Fibroblast of mammary gland (primary cell): ENCODE data around the gene RTL1.

Experiments used
- DNase-seq: peaks from one replicate; pipeline ENCODE4 v3.0.0-alpha.2; 2010; ENCODE audit warnings: low read depth
- H3K4me3 ChIP-seq: 2 replicates; pipeline ENCODE4 v1.5.1; 2011; ENCODE audit warnings: low read depth, mild to moderate bottlenecking, low read length, moderate library complexity; ENCODE audit not compliant: control insufficient read depth
- TF ChIP-seq, protein P1 (sequence below): conservative IDR thresholded peaks from 2 replicates; pipeline ENCODE4 v1.5.1; 2011; ENCODE audit warnings: low read depth, low read length, inconsistent platforms; ENCODE audit not compliant: control insufficient read depth, insufficient read depth

Gene RTL1

GRCh38 chr14:100834794-100835547 lies 68.6 kb downstream of the RTL1 start:
- TF ChIP-seq, protein P1, sequence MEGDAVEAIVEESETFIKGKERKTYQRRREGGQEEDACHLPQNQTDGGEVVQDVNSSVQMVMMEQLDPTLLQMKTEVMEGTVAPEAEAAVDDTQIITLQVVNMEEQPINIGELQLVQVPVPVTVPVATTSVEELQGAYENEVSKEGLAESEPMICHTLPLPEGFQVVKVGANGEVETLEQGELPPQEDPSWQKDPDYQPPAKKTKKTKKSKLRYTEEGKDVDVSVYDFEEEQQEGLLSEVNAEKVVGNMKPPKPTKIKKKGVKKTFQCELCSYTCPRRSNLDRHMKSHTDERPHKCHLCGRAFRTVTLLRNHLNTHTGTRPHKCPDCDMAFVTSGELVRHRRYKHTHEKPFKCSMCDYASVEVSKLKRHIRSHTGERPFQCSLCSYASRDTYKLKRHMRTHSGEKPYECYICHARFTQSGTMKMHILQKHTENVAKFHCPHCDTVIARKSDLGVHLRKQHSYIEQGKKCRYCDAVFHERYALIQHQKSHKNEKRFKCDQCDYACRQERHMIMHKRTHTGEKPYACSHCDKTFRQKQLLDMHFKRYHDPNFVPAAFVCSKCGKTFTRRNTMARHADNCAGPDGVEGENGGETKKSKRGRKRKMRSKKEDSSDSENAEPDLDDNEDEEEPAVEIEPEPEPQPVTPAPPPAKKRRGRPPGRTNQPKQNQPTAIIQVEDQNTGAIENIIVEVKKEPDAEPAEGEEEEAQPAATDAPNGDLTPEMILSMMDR = no peak
- no peak overlapping the region for H3K4me3 ChIP-seq

GRCh38 chr14:100834082-100834793 lies 69.3 kb downstream of the RTL1 start:
- no peak for DNase-seq
- H3K4me3 ChIP-seq = no peak overlapping the region
- TF ChIP-seq, protein P1 = no peak

More at GRCh38 chr14:100834794-100835547, 68.6 kb downstream of the RTL1 start:
- no peak for DNase-seq

- H3K4me3 ChIP-seq = no peak overlapping the region
- TF ChIP-seq, protein P1 = no peak
- DNase-seq = no peak
Observed at GRCh38 chr14:100832311-100832960, 71.1 kb downstream of the RTL1 start.

DNA sequence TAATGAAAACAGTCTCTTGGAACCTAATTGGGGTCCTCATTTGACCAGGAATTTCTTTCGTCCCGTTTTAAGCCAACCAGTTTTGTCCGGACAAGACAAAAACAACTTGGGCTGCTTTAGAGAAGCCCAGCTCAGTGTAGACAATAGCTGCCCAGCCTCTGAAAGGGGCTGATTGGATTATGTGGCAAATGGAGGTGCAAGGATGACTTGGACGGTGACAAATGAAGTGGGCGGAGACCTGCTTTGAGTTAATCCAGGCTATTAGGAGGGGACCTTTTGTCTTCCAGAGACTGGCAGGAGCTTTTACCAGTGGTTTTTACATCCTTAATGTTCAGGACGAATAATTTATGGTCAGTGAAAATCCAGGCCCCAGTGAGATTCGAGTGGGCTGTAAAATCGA lies 72.8 kb downstream of the RTL1 start:
- TF ChIP-seq, protein P1 = no peak
- no peak overlapping the region for H3K4me3 ChIP-seq
- no peak for DNase-seq
